Fibroblast of skin of scalp (primary cell): Measurements from ENCODE around the gene CCDC137.

Experiments used
- DNase-seq: peaks from one replicate; pipeline ENCODE4 v3.0.0-alpha.2; 2013

CCDC137 gene

GRCh38 chr17:81683584-81684441 lies 17.3 kb downstream of the CCDC137 start, which contains the start of the genes ARL16 and HGS:
ARL16 (minus strand) TSS chr17:81683797; CDS start chr17:81683753, 44 bp downstream.
HGS (plus strand) TSS chr17:81684011; CDS start chr17:81684067, 56 bp downstream.
- peak; percentile 99 for DNase-seq

- no peak for DNase-seq
Measured at GRCh38 chr17:81684442-81684911, 17.9 kb downstream of the CCDC137 start.

GRCh38 chr17:81685108-81685507 lies 18.6 kb downstream of the CCDC137 start:
- peak; percentile 40 for DNase-seq

GRCh38 chr17:81686614-81687013 lies 20.1 kb downstream of the CCDC137 start:
- DNase-seq: no peak

GRCh38 chr17:81687770-81688541 lies 21.4 kb downstream of the CCDC137 start:
- DNase-seq: no peak

GRCh38 chr17:81688616-81689015 lies 22.1 kb downstream of the CCDC137 start:
- DNase-seq: no peak

- no peak for DNase-seq
Measured at GRCh38 chr17:81690066-81690465, 23.5 kb downstream of the CCDC137 start.

- DNase-seq: no peak
Measured at GRCh38 chr17:81690549-81690948, 24.0 kb downstream of the CCDC137 start.

- DNase-seq: no peak
Measured at GRCh38 chr17:81691196-81691595, 24.7 kb downstream of the CCDC137 start.

- no peak for DNase-seq
Measured at GRCh38 chr17:81691608-81692007, 25.1 kb downstream of the CCDC137 start.

GRCh38 chr17:81693509-81694210 lies 27.1 kb downstream of the CCDC137 start:
- no peak for DNase-seq

GRCh38 chr17:81694810-81695209 lies 28.3 kb downstream of the CCDC137 start:
- no peak for DNase-seq

GRCh38 chr17:81695211-81695610 lies 28.7 kb downstream of the CCDC137 start:
- no peak for DNase-seq

GRCh38 chr17:81695801-81696200 lies 29.3 kb downstream of the CCDC137 start:
- DNase-seq: no peak

- no peak for DNase-seq
Measured at GRCh38 chr17:81696218-81696941, 29.8 kb downstream of the CCDC137 start.

GRCh38 chr17:81697261-81698044 lies 30.9 kb downstream of the CCDC137 start:
- no peak for DNase-seq

- DNase-seq: no peak
Measured at GRCh38 chr17:81700353-81701287, 34.1 kb downstream of the CCDC137 start.

GRCh38 chr17:81701288-81702071 lies 34.9 kb downstream of the CCDC137 start:
- no peak for DNase-seq
